NCI-H2081 (cell line): ENCODE measurements around the gene FRAT1.
A peak's percentile ranks its signal among the peaks of the same experiment; 100 is the strongest.
"Not testable (repeated sequence)": the region's sequence is repeated elsewhere in the genome, so short reads cannot be mapped to it uniquely, and the experiment has no call there.

Experiments used
- DNase-seq, 2 experiments: peaks; one replicate each; lab custom pipeline; 2025; lab: John Stamatoyannopoulos, UW

Gene FRAT1

GRCh38 chr10:97334370-97335175 is 15.5 kb downstream of the FRAT1 start, which contains the start of gene FRAT2:
TSS of gene FRAT2 (minus strand) at chr10:97334729. CDS start at chr10:97334572, 157 bp downstream.
- DNase-seq, result peak; percentile 74

DNA sequence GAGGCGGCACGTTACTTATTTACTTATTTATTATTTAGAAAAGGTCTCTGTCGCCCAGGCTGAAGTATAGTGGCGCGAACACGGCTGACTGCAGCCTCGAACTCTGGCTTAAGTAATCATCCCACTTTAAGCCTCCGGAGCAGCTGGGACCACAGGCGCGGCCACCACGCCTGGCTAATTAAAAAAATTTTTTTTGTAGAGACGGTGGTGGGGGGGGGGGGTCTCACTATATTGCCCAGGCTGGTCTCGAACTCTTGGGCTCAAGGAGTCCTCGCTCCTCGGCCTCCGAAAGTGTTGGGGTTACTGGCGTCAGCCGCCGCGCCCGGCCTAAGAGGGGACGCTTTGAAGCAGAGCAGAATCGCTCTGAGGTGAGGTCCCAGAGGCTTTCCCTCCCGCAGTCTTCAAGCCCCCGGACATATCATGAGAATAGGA is 16.1 kb downstream of the FRAT1 start:
- no peak for DNase-seq

DNA sequence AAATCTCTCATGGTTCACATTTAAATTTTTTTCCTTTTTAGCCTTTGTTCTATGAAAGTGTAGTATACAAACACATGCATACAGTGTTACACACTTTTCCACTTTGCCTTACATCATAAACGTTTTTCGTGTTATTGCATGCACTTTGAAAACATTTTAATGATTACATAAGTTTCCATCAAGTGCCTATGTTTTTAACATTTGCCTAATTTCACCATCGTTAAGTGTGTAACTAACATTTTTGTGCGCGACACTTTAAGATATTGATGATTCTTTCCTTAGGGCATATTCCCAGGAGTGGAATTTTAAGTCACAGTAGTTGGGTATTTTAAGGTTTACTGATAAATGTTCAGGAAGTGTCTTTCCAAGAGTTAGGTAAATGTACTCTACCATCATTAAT is 16.9 kb downstream of the FRAT1 start:
- no peak for DNase-seq

DNA sequence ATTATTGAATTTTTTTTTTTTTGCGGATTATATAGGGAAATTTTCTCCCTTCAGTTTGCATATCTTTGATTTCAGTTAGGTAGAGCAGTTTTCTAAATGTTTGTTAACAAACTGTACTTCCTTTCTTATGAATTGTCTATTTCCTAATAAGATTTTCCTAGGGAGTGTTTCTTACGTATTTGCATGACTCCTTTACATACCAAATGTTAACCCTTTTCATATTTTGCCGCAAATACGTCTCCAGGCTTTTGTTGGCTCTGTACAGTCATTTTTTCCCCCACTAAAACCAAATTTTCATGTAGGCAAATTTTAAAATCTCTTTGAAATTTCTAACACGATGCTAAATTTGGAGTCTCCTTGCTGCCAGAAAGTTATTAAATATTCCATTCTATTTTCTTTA is 17.4 kb downstream of the FRAT1 start:
- DNase-seq, result no peak

- peak in 1 of 2 experiments; percentile 53 for DNase-seq
These were observed 18.1 kb downstream of the FRAT1 start for GRCh38 chr10:97336942-97337831.

- DNase-seq, result no peak
These were observed 19.0 kb downstream of the FRAT1 start for GRCh38 chr10:97338041-97338440.

DNA sequence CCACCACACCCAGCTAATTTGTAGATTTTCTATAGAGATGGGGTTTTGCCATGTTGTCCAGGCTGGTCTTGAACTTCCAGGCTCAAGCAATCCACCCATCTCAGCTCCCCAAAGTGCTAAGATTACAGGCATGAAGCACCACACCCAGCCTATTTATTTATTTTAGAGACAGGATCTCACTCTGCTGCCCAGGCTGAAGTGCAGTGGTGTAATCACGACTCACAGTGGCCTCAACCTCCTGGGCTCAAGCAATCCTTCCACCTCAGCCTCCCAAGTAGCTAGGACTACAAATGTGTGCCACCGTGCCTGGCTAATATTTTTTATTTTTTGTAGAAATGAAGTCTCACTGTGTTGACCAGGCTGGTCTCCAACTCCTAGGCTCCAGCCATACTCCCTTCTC is 22.3 kb downstream of the FRAT1 start:
- no peak for DNase-seq

DNA sequence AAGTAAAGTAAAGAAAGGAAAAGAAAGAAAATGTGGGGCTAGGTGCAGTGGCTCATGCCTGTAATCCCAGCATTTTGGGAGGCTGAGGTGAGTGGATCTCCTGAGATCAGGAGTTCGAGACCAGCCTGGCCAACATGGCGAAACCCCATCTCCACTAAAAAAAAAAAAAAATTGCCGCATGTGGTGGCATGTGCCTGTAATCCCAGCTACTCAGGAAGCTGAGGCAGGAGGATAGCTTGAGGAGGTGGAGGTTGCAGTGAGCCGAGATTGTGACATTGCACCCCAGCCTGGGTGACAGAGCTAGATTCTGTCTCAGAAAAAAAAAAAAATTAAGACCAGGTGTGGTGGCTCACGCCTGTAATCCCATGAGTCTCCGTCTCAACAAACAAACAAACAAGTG is 24.6 kb downstream of the FRAT1 start:
- not testable (repeated sequence) for DNase-seq

DNA sequence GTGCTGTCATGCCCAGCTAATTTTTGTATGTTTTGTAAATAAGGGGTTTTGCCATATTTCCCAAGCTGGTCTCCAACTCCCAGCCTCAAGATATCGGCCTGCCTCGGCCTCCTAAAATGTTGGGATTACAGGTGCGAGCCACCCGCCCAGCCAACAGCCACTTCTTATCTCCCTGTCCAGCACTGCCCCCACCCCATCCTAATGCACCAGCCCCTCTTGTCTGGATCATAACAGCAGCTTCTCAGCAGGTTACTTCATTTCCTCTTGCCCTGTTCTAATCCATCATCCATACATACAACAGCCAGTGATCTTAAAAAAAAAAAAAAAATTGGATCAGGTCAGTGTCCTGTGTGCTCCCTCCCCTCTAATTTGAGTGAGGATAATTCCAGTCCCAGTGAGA is 28.2 kb downstream of the FRAT1 start:
- no peak for DNase-seq

- no peak for DNase-seq
These were observed 30.9 kb downstream of the FRAT1 start for GRCh38 chr10:97349752-97350513.

DNA sequence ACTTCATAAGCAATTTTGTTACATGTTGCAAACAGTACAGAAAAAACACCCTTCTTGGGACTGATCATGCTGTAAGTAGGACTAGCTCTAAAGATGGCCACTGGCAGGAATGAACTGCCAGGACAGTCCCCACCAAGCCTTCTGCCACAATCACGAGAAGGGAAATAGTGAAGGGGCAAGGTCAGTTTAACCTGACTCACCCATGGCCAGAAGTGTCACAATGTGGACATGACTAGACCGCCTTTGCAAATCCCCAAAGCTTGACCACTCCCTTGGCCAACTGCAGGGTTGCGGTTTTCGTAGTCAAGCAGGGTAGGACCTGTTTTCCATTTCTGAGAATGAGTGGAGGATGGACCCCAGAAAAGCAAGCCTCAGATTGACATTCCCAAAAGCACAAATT is 34.9 kb downstream of the FRAT1 start:
- no peak for DNase-seq

DNA sequence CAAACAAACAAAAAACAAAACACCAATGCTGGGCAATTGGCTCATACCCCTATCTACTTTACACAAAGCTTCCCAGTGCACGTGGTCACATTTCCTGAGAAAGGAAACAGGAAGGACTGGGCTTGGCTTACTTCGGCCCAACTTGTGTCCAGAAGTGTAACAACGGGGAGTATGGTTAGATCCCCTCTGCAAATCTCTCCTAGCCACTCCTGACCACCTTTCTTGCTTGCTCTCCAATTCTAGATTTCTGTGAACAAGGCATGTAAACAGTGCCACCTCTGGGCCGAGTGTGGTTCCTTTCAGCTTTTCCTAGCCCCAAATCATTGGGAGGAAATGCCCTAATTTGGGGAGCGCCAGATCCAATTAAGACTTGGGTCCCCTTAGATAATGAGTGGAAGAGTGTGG is 36.5 kb downstream of the FRAT1 start:
- no peak for DNase-seq

DNA sequence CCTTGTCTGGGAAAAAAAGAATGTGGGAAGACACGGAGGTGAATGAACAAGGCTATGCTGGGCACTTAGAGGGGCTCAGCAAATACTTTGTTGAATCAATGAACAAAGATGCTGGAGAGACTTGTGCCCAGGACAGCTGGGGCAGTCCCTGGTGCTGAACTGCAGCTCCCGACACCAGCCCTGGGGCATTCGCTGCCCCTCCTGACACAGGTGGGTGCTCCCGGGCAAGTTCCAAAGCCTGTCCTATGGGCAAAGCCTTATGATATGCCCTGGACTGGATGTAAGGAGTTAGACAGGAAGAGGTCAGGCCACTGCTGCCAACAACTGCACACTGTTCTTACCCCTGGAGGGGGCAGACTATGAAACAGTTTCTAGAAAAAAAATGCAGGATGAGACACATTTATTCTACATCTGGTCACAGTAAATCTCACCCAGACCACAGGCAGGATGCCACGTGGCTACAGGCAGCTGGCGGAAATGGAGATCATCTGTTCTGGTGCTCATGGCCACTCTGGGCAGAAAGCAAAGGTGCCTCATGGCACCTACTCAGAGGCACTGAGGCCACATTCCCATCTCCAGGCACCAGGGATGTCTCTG is 37.3 kb downstream of the FRAT1 start:
- no peak for DNase-seq

GRCh38 chr10:97356918-97357317 is 37.8 kb downstream of the FRAT1 start:
- no peak for DNase-seq

- DNase-seq, result no peak
These were observed 39.3 kb downstream of the FRAT1 start for GRCh38 chr10:97358349-97358748.

- no peak for DNase-seq
These were observed 39.7 kb downstream of the FRAT1 start for GRCh38 chr10:97358781-97359180.

DNA sequence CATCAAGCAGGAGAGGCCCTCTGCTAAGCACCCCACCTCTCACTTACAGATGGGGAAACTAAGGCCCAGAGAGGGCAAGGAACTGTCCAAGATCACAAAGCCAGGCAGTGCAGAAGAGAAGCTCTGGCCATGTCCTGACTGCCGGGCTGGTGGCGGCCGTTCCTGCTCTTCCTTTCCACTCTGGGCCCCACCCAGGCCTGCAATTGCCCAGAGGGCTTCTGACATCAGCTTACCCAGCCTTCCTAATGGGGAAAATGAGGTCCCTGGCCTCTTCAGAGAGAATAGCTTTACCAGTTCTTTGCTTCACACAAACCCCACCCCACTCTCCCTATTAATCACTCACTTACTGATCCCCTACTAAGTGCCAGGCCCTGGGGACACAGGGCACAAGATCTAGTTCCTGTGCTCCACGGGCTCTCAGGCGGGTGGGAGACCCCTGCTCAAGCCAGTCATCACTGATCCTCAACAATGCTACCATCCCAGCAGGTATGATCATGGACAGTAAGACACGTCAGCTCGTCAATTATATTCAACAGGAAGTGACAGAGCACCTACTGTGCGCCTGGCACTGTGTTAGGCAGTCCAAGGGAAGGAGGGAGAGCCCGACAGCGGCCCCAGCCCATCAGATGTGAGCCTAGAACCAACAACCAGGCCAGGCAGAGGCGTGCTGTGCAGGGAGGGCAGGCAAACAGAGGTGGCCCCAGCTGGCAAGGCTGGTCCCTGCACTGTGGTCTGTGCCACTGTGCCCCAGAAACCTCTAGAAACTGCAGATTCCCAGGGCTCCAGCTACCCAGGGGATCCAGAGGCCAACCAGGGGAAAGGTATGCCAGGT is 41.9 kb downstream of the FRAT1 start:
- no peak for DNase-seq

- no peak for DNase-seq
These were observed 42.4 kb downstream of the FRAT1 start for GRCh38 chr10:97361537-97361901.

- no peak for DNase-seq
These were observed 43.4 kb downstream of the FRAT1 start for GRCh38 chr10:97362310-97363033.

GRCh38 chr10:97363071-97363470 is 44.0 kb downstream of the FRAT1 start:
- no peak for DNase-seq
